NB4 (cell line): Measurements from ENCODE around the gene HBA1.

ENCODE experiments used
- DNase-seq: peaks from one replicate; pipeline ENCODE4 v3.0.0; 2010; ENCODE audit warnings: low read depth
- H3K4me3 ChIP-seq: one replicate; pipeline ENCODE4 v1.5.1; 2011; ENCODE audit warnings: mild to moderate bottlenecking, low read depth, low read length, moderate library complexity
- CTCF ChIP-seq: IDR thresholded peaks from one replicate; pipeline ENCODE4 v1.5.1; 2012; ENCODE audit warnings: low read depth, low read length
- MAX ChIP-seq: IDR thresholded peaks from 2 replicates; pipeline ENCODE4 v1.6.1; 2011; ENCODE audit warnings: low read depth, low read length
- MYC ChIP-seq: IDR thresholded peaks from 2 replicates; pipeline ENCODE4 v1.6.1; 2011; ENCODE audit warnings: low read depth, low read length
- POLR2A ChIP-seq: IDR thresholded peaks from 2 replicates; pipeline ENCODE4 v1.6.1; 2011; ENCODE audit warnings: mild to moderate bottlenecking; ENCODE audit not compliant: insufficient read length; ENCODE audit errors: extremely low read depth

HBA1 gene

GRCh38 chr16:212999-213398, 36.5 kb downstream of the HBA1 start:
- DNase-seq: no peak
- TF ChIP-seq MYC (no peak), CTCF (no peak), POLR2A (no peak), MAX (no peak)
- H3K4me3 ChIP-seq: no peak overlapping the region

- H3K4me3 ChIP-seq: no peak overlapping the region
- no peak for DNase-seq
- TF ChIP-seq MYC (no peak), MAX (no peak), CTCF (no peak), POLR2A (no peak)
These were observed 43.5 kb downstream of the HBA1 start for GRCh38 chr16:220021-220420.
